GM18873 (cell line): ENCODE results near the gene SIGLEC15.
"Not testable (repeated sequence)": the region's sequence is repeated elsewhere in the genome, so short reads cannot be mapped to it uniquely, and the experiment has no call there.

ENCODE experiments used
- ATAC-seq: cut with Tn5 transposase; IDR thresholded peaks from one replicate; pipeline ENCODE4 v1.9.1; 2021; ENCODE audit warnings: mild to moderate bottlenecking, moderate library complexity, moderate number of reproducible peaks; ENCODE audit not compliant: unreplicated experiment, low FRiP score

The SIGLEC15 gene

GRCh38 chr18:45825258-45826044 is at the start of gene SIGLEC15:
SIGLEC15 (plus strand) TSS chr18:45825675; CDS start chr18:45825729, 54 bp downstream.
- no peak for ATAC-seq

- no peak for ATAC-seq
Measured at GRCh38 chr18:45775743-45776142, 49.7 kb upstream of the SIGLEC15 start.

GRCh38 chr18:45777393-45777792 is 48.1 kb upstream of the SIGLEC15 start:
- no peak for ATAC-seq

- no peak for ATAC-seq
Measured at GRCh38 chr18:45780568-45780967, 44.9 kb upstream of the SIGLEC15 start.

GRCh38 chr18:45782662-45783061 is 42.8 kb upstream of the SIGLEC15 start:
- no peak for ATAC-seq

- no peak for ATAC-seq
Measured at GRCh38 chr18:45783097-45784075, 42.1 kb upstream of the SIGLEC15 start.

- ATAC-seq, result no peak
Measured at GRCh38 chr18:45785134-45785533, 40.3 kb upstream of the SIGLEC15 start.

GRCh38 chr18:45786941-45787340 is 38.5 kb upstream of the SIGLEC15 start:
- no peak for ATAC-seq

- ATAC-seq, result no peak
Measured at GRCh38 chr18:45787346-45787745, 38.1 kb upstream of the SIGLEC15 start.

GRCh38 chr18:45788861-45789260 is 36.6 kb upstream of the SIGLEC15 start:
- ATAC-seq, result no peak

- no peak for ATAC-seq
Measured at GRCh38 chr18:45792506-45793263, 32.8 kb upstream of the SIGLEC15 start.

GRCh38 chr18:45793264-45793965 is 32.1 kb upstream of the SIGLEC15 start:
- no peak for ATAC-seq

- no peak for ATAC-seq
Measured at GRCh38 chr18:45801416-45802004, 24.0 kb upstream of the SIGLEC15 start.

GRCh38 chr18:45802814-45803492 is 22.5 kb upstream of the SIGLEC15 start:
- ATAC-seq, result no peak

GRCh38 chr18:45805551-45805950 is 19.9 kb upstream of the SIGLEC15 start:
- no peak for ATAC-seq

- ATAC-seq, result no peak
Measured at GRCh38 chr18:45806226-45806625, 19.2 kb upstream of the SIGLEC15 start.

- not testable (repeated sequence) for ATAC-seq
Measured at GRCh38 chr18:45807144-45807543, 18.3 kb upstream of the SIGLEC15 start.

GRCh38 chr18:45814733-45815132 is 10.7 kb upstream of the SIGLEC15 start:
- ATAC-seq, result not testable (repeated sequence)

GRCh38 chr18:45817543-45817942 is 7.9 kb upstream of the SIGLEC15 start:
- ATAC-seq, result no peak
